ENCODE data around the gene FOXQ1.
"Not testable (repeated sequence)": the region's sequence is repeated elsewhere in the genome, so short reads cannot be mapped to it uniquely, and the experiment has no call there.

FOXQ1 gene

GRCh38 chr6:1322696-1323219 lies 10.9 kb downstream of the FOXQ1 start:
- DNase-seq: peak; percentile 52

- no peak for DNase-seq
Measured at GRCh38 chr6:1324936-1325335, 13.0 kb downstream of the FOXQ1 start.

GRCh38 chr6:1325461-1326309 lies 13.8 kb downstream of the FOXQ1 start:
- DNase-seq: peak; percentile 63

GRCh38 chr6:1326535-1327121 lies 14.7 kb downstream of the FOXQ1 start:
- no peak for DNase-seq

GRCh38 chr6:1327630-1328029 lies 15.7 kb downstream of the FOXQ1 start:
- DNase-seq: no peak

- no peak for DNase-seq
Measured at GRCh38 chr6:1328129-1328800, 16.4 kb downstream of the FOXQ1 start.

GRCh38 chr6:1329708-1330107 lies 17.8 kb downstream of the FOXQ1 start:
- DNase-seq: no peak

GRCh38 chr6:1334684-1335083 lies 22.8 kb downstream of the FOXQ1 start:
- no peak for DNase-seq

GRCh38 chr6:1335367-1336037 lies 23.6 kb downstream of the FOXQ1 start:
- peak; percentile 52 for DNase-seq

- no peak for DNase-seq
Measured at GRCh38 chr6:1336246-1336843, 24.4 kb downstream of the FOXQ1 start.

GRCh38 chr6:1337791-1338190 lies 25.9 kb downstream of the FOXQ1 start:
- peak; percentile 57 for DNase-seq

- no peak for DNase-seq
Measured at GRCh38 chr6:1346101-1346500, 34.2 kb downstream of the FOXQ1 start.

GRCh38 chr6:1346558-1347091 lies 34.7 kb downstream of the FOXQ1 start:
- no peak for DNase-seq

- no peak for DNase-seq
Measured at GRCh38 chr6:1347161-1347560, 35.3 kb downstream of the FOXQ1 start.

- no peak for DNase-seq
Measured at GRCh38 chr6:1348675-1349074, 36.8 kb downstream of the FOXQ1 start.

- DNase-seq: no peak
Measured at GRCh38 chr6:1349655-1350054, 37.8 kb downstream of the FOXQ1 start.

- DNase-seq: no peak
Measured at GRCh38 chr6:1351381-1352008, 39.6 kb downstream of the FOXQ1 start.

- not testable (repeated sequence) for DNase-seq
Measured at GRCh38 chr6:1355068-1355467, 43.2 kb downstream of the FOXQ1 start.

- not testable (repeated sequence) for DNase-seq
Measured at GRCh38 chr6:1361717-1362116, 49.8 kb downstream of the FOXQ1 start.

- DNase-seq: no peak
Measured at GRCh38 chr6:1362643-1363042, 50.7 kb downstream of the FOXQ1 start.

GRCh38 chr6:1363298-1363697 lies 51.4 kb downstream of the FOXQ1 start:
- DNase-seq: no peak
